HepG2 (cell line): Measurements from ENCODE around the gene LRRC19. TPM values are rescaled to one million over a fixed set of nuclear protein-coding genes. Genes with fewer than 3 reads are reported as not detected.

Experiments
- ATAC-seq: fragments of 200-7000 bp; cut with Tn5 transposase; 3 replicates; pipeline ENCODE4 v1.9.1; 2020; ENCODE audit warnings: mild to moderate bottlenecking, moderate library complexity
- BruUV-seq: library from RNA; stranded (reverse); fragments of 400-500 nt; replicated peaks from 2 replicates; lab custom pipeline; 2021; lab: Mats Ljungman, UMichigan
- CTCF ChIA-PET: fragments of 300-600 bp; formaldehyde crosslinking; extraction: SDS; loops from one replicate; lab custom pipeline; 2021; ENCODE audit warnings: low total read pairs, inconsistent platforms, low intra/inter-chr PET ratio; lab: Yijun Ruan, JAX
- POLR2A ChIA-PET: fragments of 350-600 bp; sonication (Branson Sonifier 250); formaldehyde crosslinking; loops from one replicate; lab custom pipeline; 2020; ENCODE audit warnings: antibody characterized with exemption, inconsistent platforms; lab: Yijun Ruan, JAX
- DNase-seq: peaks from one replicate; pipeline ENCODE4 v3.0.0-alpha.2; 2015; ENCODE audit warnings: low spot score
- FAIRE-seq: peaks from 3 replicates; lab custom pipeline; 2011; peaks lifted over from hg19 to GRCh38; lab: Jason Lieb, UNC
- H2AFZ ChIP-seq: one replicate; pipeline ENCODE4 v1.6.1; 2011; ENCODE audit warnings: low read length, inconsistent platforms
- H3K27ac ChIP-seq: fragments of 300-600 bp; 3 replicates; pipeline ENCODE4 v1.8.0; 2011; ENCODE audit warnings: mixed run types, mild to moderate bottlenecking, mixed read lengths, low read length, inconsistent platforms; ENCODE audit not compliant: insufficient read depth; ENCODE audit errors: extremely low read length
- H3K27me3 ChIP-seq, 2 experiments: fragments of 200-600 bp in 1 of 2; 2 replicates in 1 of 2; 3 replicates in 1 of 2; pipeline versions ENCODE4 v1.6.0 to v1.8.0; 2011; ENCODE audit warnings: low read length in 2 of 2, mild to moderate bottlenecking in 2 of 2, moderate library complexity in 2 of 2, inconsistent platforms in 1 of 2; ENCODE audit not compliant: insufficient read depth in 2 of 2, control insufficient read depth in 1 of 2
- H3K36me3 ChIP-seq, 2 experiments: fragments of 200-600 bp in 1 of 2; replicated peaks in 1 of 2; 2 replicates in 1 of 2; 3 replicates in 1 of 2; pipeline versions ENCODE4 v1.5.1 to v1.8.0; 2011; ENCODE audit warnings: low read length in 2 of 2, inconsistent platforms in 1 of 2; ENCODE audit not compliant: insufficient read depth in 2 of 2, control insufficient read depth in 1 of 2
- H3K4me1 ChIP-seq: 2 replicates; pipeline ENCODE4 v1.5.1; 2012; ENCODE audit warnings: low read length, inconsistent platforms; ENCODE audit not compliant: insufficient read depth
- H3K4me2 ChIP-seq: 2 replicates; pipeline ENCODE4 v1.6.0; 2011; ENCODE audit warnings: low read depth, low read length, inconsistent platforms
- H3K4me3 ChIP-seq, 3 experiments: fragments of 200-600 bp in 1 of 3; sonication (generic), shearing (Covaris generic) in 1 of 3; replicated peaks in 1 of 3; 2 replicates each; pipeline ENCODE4 v1.5.1; 2011 to 2016; ENCODE audit warnings: low read length in 3 of 3, inconsistent platforms in 2 of 3, low read depth in 2 of 3, mild to moderate bottlenecking in 2 of 3, control low read depth in 1 of 3, mixed read lengths in 1 of 3; ENCODE audit not compliant: insufficient read depth in 1 of 3
- H3K79me2 ChIP-seq: one replicate; pipeline ENCODE4 v1.6.1; 2011; ENCODE audit warnings: low read length, inconsistent platforms; ENCODE audit not compliant: insufficient read depth
- H3K9ac ChIP-seq: 2 replicates; pipeline ENCODE4 v1.6.0; 2011; ENCODE audit warnings: mild to moderate bottlenecking, low read depth, low read length, inconsistent platforms; ENCODE audit not compliant: insufficient read depth
- H3K9me3 ChIP-seq: 2 replicates; pipeline ENCODE4 v1.5.1; 2012; ENCODE audit warnings: mild to moderate bottlenecking, low read length
- H4K20me1 ChIP-seq: 2 replicates; pipeline ENCODE4 v1.6.0; 2011; ENCODE audit warnings: inconsistent platforms, mild to moderate bottlenecking, low read length, moderate library complexity; ENCODE audit not compliant: insufficient read depth
- CCAR2 ChIP-seq: fragments of 200-400 bp; formaldehyde crosslinking; optimal IDR thresholded peaks from 2 replicates; pipeline ENCODE3; 2018; ENCODE audit warnings: low read depth, mild to moderate bottlenecking, low read length, moderate library complexity
- HMG20A ChIP-seq: IDR thresholded peaks from 2 replicates; pipeline ENCODE4 v1.6.1; 2016; ENCODE audit warnings: borderline replicate concordance
- KLF16 ChIP-seq, 2 experiments: sonication (generic) in 1 of 2; formaldehyde crosslinking in 1 of 2; IDR thresholded peaks; 2 replicates each; pipeline versions ENCODE4 v1.6.1 to v1.8.0; 2016 to 2023; ENCODE audit warnings: missing genetic modification reagents in 2 of 2, missing compliant biosample characterization in 1 of 2
- NAIF1 ChIP-seq: sonication (generic); formaldehyde crosslinking; IDR thresholded peaks from 2 replicates; pipeline ENCODE4 v1.5.0; 2020; ENCODE audit warnings: mild to moderate bottlenecking, missing genetic modification reagents, borderline replicate concordance
- NFRKB ChIP-seq: fragments of 450-650 bp; IDR thresholded peaks from 2 replicates; pipeline ENCODE4 v1.6.1; 2017
- NR0B2 ChIP-seq: sonication (generic); formaldehyde crosslinking; IDR thresholded peaks from 2 replicates; pipeline ENCODE4 v1.4.0; 2020; ENCODE audit warnings: mild to moderate bottlenecking, missing genetic modification reagents
- NR1H2 ChIP-seq: sonication (generic); formaldehyde crosslinking; IDR thresholded peaks from 2 replicates; pipeline ENCODE4 v1.8.1; 2022; ENCODE audit warnings: low read depth, missing genetic modification reagents, borderline replicate concordance
- RFX1 ChIP-seq: fragments of 450-650 bp; IDR thresholded peaks from 2 replicates; pipeline ENCODE4 v1.6.1; 2017
- ZFP36L2 ChIP-seq: sonication (generic); formaldehyde crosslinking; IDR thresholded peaks from 2 replicates; pipeline ENCODE4 v1.4.0; 2020; ENCODE audit warnings: missing genetic modification reagents
- ZNF704 ChIP-seq: sonication (generic); formaldehyde crosslinking; IDR thresholded peaks from 2 replicates; pipeline ENCODE4 v1.8.1; 2023; ENCODE audit warnings: mild to moderate bottlenecking, inconsistent platforms, moderate library complexity, missing genetic modification reagents, borderline replicate concordance
- WGBS: methylation state at CpG from one replicate; pipeline ENCODE4 v1.1.6; 2017; ENCODE audit warnings: low lambda C conversion rate; 5-methylcytosine and 5-hydroxymethylcytosine counted together
- in situ Hi-C: cut with HindIII; loops from 2 replicates; pipeline ENCODE4 v1.10.0; 2017; ENCODE audit warnings: low pct_unique_long_range_greater_than_20kb; ENCODE audit not compliant: extremely low pct_ligation_motif_present
- intact Hi-C: fragments of 100-400 bp; cut with micrococcal nuclease; formaldehyde crosslinking; loops from one replicate; pipeline ENCODE4 v1.10.0; 2022; ENCODE audit not compliant: unreplicated experiment
- polyA plus RNA-seq, 8 experiments: library from polyadenylated mRNA; depleted of rRNA in 3 of 8; stranded (reverse) in 7 of 8; unstranded in 1 of 8; fragments of >200 nt; fragmentation: Illumina TruSeq in 4 of 8; extraction: Trizol in 4 of 8; gene quantifications; 2 replicates each; pipeline versions ENCODE4 v1.2.1 to v1.2.3, GENCODE V29; 2011 to 2016; ENCODE audit warnings: low read depth in 4 of 8, missing spikeins in 1 of 8, mixed read lengths in 1 of 8; ENCODE audit not compliant: insufficient read depth in 1 of 8
- total RNA-seq, 5 experiments: library from RNA; depleted of rRNA; stranded (reverse); fragments of >200 nt; fragmentation: Illumina TruSeq; extraction: Trizol; gene quantifications; 2 replicates each; pipeline ENCODE4 v1.2.3, GENCODE V29; 2016; ENCODE audit warnings: low read depth in 1 of 5

The LRRC19 gene
- total and polyA plus RNA-seq, 2 of the 13 experiments (the other 11 are each of a cell fraction or from before 2014, with no cell fraction given): not detected

GRCh38 chr9:27041746-27042145 is 36.3 kb upstream of the LRRC19 start:
- TF ChIP-seq KLF16 (CRISPR knock-in tag; IDR thresholded peaks at IDR 0.05) (no peak), ZNF704 (no peak)
- TF ChIP-seq, all 625 proteins: peak for 0
- intact Hi-C loops: no loop called here
- Histone ChIP-seq H3K79me2 (no peaks in the 10 kb centered on the region), H3K36me3 (no peaks in the 10 kb centered on the region), H3K9ac (no peak overlapping the region), H3K27me3 (no peaks in the 10 kb centered on the region), H2AFZ (no peak overlapping the region), H3K4me3 (no peak overlapping the region), H3K4me1 (no peaks in the 10 kb centered on the region), H3K9me3 (no peaks in the 10 kb centered on the region), H4K20me1 (no peaks in the 10 kb centered on the region), H3K27ac (no peak overlapping the region), H3K4me2 (no peak overlapping the region)
- POLR2A ChIA-PET: no interaction called here
- no peak for FAIRE-seq
- in situ Hi-C loops: no loop called here
- no peak for DNase-seq
- no TSS peak for BruUV-seq
- CTCF ChIA-PET: no interaction called here
- no peak for ATAC-seq

- Histone ChIP-seq H3K4me1 (no peaks in the 10 kb centered on the region), H3K27me3 (no peaks in the 10 kb centered on the region), H3K27ac (no peak overlapping the region), H3K4me3 (no peak overlapping the region), H3K79me2 (no peaks in the 10 kb centered on the region), H4K20me1 (no peaks in the 10 kb centered on the region), H2AFZ (no peak overlapping the region), H3K9me3 (no peaks in the 10 kb centered on the region), H3K36me3 (no peaks in the 10 kb centered on the region), H3K9ac (no peak overlapping the region), H3K4me2 (no peak overlapping the region)
- POLR2A ChIA-PET: no interaction called here
- intact Hi-C loops: loop anchor here (10.0 kb wide), 1 partner anchor 207 kb away; no protein-coding TSS in a partner anchor
- 68% methylated on average over 2 of the region's 2 CpGs for WGBS
- in situ Hi-C loops: no loop called here
- no TSS peak for BruUV-seq
- CTCF ChIA-PET: no interaction called here
- TF ChIP-seq NFRKB: no peak
- TF ChIP-seq RFX1: no peak
- no peak for TF ChIP-seq NR0B2
- TF ChIP-seq NR1H2: no peak
- no peak for TF ChIP-seq ZFP36L2 (CRISPR knock-in tag)
- no peak for TF ChIP-seq HMG20A (CRISPR knock-in tag)
- TF ChIP-seq NAIF1 (CRISPR knock-in tag): no peak
- no peak for TF ChIP-seq CCAR2
- no peak for FAIRE-seq
- no peak for ATAC-seq
- no peak for DNase-seq
Measured at GRCh38 chr9:27037499-27037898, 32.0 kb upstream of the LRRC19 start.
